H1 (cell line): ENCODE measurements around the gene TRHDE. TPM values are rescaled to one million over a fixed set of nuclear protein-coding genes. Genes with fewer than 3 reads are reported as not detected.

Source experiments
- EGR1 ChIP-seq: IDR thresholded peaks from 2 replicates; pipeline ENCODE4 v1.6.1; 2011; ENCODE audit warnings: low read depth, low read length, borderline replicate concordance
- JUND ChIP-seq: IDR thresholded peaks from 2 replicates; pipeline ENCODE4 v1.6.1; 2011; ENCODE audit warnings: mild to moderate bottlenecking, improper control_type of control experiment, low read length
- NANOG ChIP-seq: IDR thresholded peaks from 2 replicates; pipeline ENCODE4 v1.6.1; 2011; ENCODE audit warnings: low read length, low read depth, mild to moderate bottlenecking, inconsistent platforms; ENCODE audit not compliant: insufficient read depth, poor library complexity, severe bottlenecking
- SP1 ChIP-seq: IDR thresholded peaks from 2 replicates; pipeline ENCODE4 v1.6.1; 2011; ENCODE audit warnings: low read depth, low read length
- SP2 ChIP-seq: IDR thresholded peaks from 2 replicates; pipeline ENCODE4 v1.6.1; 2012; ENCODE audit warnings: mild to moderate bottlenecking, low read length, inconsistent platforms
- SUZ12 ChIP-seq: fragments of 200-600 bp; sonication (generic); IDR thresholded peaks from 2 replicates; pipeline ENCODE4 v1.6.1; 2012; ENCODE audit warnings: mild to moderate bottlenecking, inconsistent platforms, low read length, moderate library complexity, mixed read lengths
- ZNF274 ChIP-seq: IDR thresholded peaks from 2 replicates; pipeline ENCODE4 v1.7.0; 2012; ENCODE audit warnings: low read length, borderline replicate concordance; ENCODE audit errors: extremely low read depth
- polyA plus RNA-seq, 7 experiments: library from polyadenylated mRNA; depleted of rRNA in 3 of 7; stranded (reverse) in 5 of 7; unstranded in 2 of 7; fragments of >200 nt in 5 of 7; fragments of 200-250 nt in 2 of 7; gene quantifications; 1 replicate in 5 of 7; 2 replicates in 1 of 7; 4 replicates in 1 of 7; pipeline versions ENCODE4 v1.2.1 to v1.2.3, GENCODE V29; 2011 to 2013; ENCODE audit warnings: missing spikeins in 2 of 7, mixed read lengths in 2 of 7
- total RNA-seq: library from RNA; stranded (reverse); fragmentation: NEBNext Ultra II Directional; extraction: Animal tissue kit (Norgen Biotek cat#: 25700); gene quantifications from 2 replicates; pipeline ENCODE4 v1.2.1, GENCODE V29; 2021
- TF ChIP-seq, protein P1 (sequence below), 3 experiments: IDR thresholded peaks; 1 replicate in 2 of 3; 2 replicates in 1 of 3; pipeline versions ENCODE4 v1.5.1 to v1.6.1; 2011; ENCODE audit warnings: low read length in 3 of 3, mild to moderate bottlenecking in 3 of 3, inconsistent platforms in 2 of 3, low read depth in 1 of 3, moderate library complexity in 1 of 3; ENCODE audit not compliant: insufficient read depth in 1 of 3; ENCODE audit errors: control extremely low read depth in 1 of 3

Gene TRHDE
- total and polyA plus RNA-seq, 2 of the 8 experiments (the other 6 are each of a cell fraction or from before 2014, with no cell fraction given): 1.3 to 5.0 TPM

DNA sequence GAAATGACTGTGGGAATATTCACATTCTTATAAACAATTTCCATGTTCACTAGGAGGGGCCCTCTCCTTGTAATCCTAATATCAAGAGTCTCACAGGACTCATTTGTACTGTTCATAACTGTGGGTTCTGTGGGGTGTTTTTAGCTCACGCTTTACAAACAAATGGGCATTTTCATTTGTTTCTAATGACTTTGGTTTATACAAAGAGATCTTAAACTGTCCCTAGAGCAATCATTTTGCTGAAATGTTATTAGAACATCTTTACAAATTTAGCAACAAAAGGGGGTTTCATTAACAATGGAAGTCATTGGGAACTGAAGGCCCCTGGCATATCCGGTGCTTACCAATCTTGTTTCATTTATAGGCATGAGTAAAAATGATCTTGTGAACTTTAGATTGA, 370.5 kb downstream of the TRHDE start (continued):
- TF ChIP-seq, protein P1, sequence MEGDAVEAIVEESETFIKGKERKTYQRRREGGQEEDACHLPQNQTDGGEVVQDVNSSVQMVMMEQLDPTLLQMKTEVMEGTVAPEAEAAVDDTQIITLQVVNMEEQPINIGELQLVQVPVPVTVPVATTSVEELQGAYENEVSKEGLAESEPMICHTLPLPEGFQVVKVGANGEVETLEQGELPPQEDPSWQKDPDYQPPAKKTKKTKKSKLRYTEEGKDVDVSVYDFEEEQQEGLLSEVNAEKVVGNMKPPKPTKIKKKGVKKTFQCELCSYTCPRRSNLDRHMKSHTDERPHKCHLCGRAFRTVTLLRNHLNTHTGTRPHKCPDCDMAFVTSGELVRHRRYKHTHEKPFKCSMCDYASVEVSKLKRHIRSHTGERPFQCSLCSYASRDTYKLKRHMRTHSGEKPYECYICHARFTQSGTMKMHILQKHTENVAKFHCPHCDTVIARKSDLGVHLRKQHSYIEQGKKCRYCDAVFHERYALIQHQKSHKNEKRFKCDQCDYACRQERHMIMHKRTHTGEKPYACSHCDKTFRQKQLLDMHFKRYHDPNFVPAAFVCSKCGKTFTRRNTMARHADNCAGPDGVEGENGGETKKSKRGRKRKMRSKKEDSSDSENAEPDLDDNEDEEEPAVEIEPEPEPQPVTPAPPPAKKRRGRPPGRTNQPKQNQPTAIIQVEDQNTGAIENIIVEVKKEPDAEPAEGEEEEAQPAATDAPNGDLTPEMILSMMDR (IDR thresholded peaks at IDR 0.05; ENCODE audit: control extremely low read depth in 1 of 3, insufficient read depth in 1 of 3, low read depth in 1 of 3, low read length in 3 of 3): no peak
- TF ChIP-seq EGR1: no peak
- TF ChIP-seq ZNF274: no peak
- TF ChIP-seq NANOG: no peak
- TF ChIP-seq JUND: no peak
- no peak for TF ChIP-seq SUZ12
- no peak for TF ChIP-seq SP2
- no peak for TF ChIP-seq SP1
